IPS-18a (cell line): ENCODE measurements around the gene EXOC4.
"Not testable (repeated sequence)": the region's sequence is repeated elsewhere in the genome, so short reads cannot be mapped to it uniquely, and the experiment has no call there.

Source experiments
- H3K27ac ChIP-seq: one replicate; pipeline ENCODE4 v1.5.1; 2013; ENCODE audit warnings: low read length
- H3K27me3 ChIP-seq: one replicate; pipeline ENCODE4 v1.6.1; 2013; ENCODE audit warnings: mild to moderate bottlenecking, low read length; ENCODE audit not compliant: control insufficient read depth, insufficient read depth
- H3K36me3 ChIP-seq: one replicate; pipeline ENCODE4 v1.6.1; 2013; ENCODE audit warnings: low read depth, low read length; ENCODE audit not compliant: control insufficient read depth
- H3K4me1 ChIP-seq: one replicate; pipeline ENCODE4 v1.6.1; 2013; ENCODE audit warnings: low read depth, low read length; ENCODE audit not compliant: control insufficient read depth
- H3K4me3 ChIP-seq: one replicate; pipeline ENCODE4 v1.5.1; 2013; ENCODE audit warnings: low read length
- H3K9ac ChIP-seq: one replicate; pipeline ENCODE4 v1.6.1; 2013; ENCODE audit warnings: mild to moderate bottlenecking, low read length, moderate library complexity
- H3K9me3 ChIP-seq: one replicate; pipeline ENCODE4 v1.6.1; 2013; ENCODE audit warnings: low read depth, low read length; ENCODE audit not compliant: control insufficient read depth

EXOC4 gene

DNA sequence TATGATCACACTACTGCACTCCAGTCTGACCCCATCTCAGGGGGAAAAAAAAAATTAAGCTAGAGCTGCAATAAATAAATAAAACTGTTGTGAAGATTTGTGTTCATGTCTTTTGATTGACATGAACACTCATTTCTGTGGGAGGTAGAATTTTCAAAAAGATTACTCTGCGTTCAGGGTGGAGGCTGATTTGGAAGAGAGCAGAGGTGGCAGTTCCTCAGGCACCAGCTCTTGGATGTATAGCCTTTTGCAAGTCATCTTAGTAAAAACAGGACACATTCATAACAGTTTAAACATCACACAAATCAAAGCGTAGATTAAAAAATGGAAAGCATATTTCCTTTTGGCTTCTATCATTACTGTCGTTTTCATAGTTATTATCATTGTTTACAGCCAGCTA lies 630.7 kb downstream of the EXOC4 start:
- Histone ChIP-seq H3K4me3 (no peak overlapping the region), H3K9ac (no peak overlapping the region), H3K27me3 (no peaks in the 10 kb centered on the region), H3K4me1 (peaks cover 2% of the 10 kb centered on the region), H3K9me3 (no peaks in the 10 kb centered on the region), H3K27ac (no peak overlapping the region), H3K36me3 (no peaks in the 10 kb centered on the region)

DNA sequence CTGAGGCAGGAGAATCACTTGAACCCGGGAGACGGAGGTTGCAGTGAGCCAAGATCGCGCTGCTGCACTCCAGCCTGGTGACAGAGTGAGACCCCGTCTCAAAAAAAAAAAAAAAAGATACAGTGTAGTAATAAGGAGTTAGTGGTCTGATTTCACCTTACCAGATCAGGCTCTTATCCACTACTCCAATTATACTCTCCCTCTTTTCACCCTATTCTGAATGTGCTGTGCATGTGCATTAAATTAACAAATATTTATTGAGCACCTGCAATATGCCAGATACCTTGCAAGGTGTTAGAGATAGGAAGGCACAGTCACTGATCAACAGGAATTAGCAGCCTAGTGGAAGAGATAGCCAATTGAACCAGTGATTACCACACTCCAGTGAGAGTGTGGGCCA lies 632.3 kb downstream of the EXOC4 start:
- Histone ChIP-seq H3K9me3 (no peaks in the 10 kb centered on the region), H3K27ac (no peak overlapping the region), H3K9ac (no peak overlapping the region), H3K4me1 (no peaks in the 10 kb centered on the region), H3K27me3 (no peaks in the 10 kb centered on the region), H3K4me3 (no peak overlapping the region), H3K36me3 (no peaks in the 10 kb centered on the region)

GRCh38 chr7:133886086-133886485 lies 633.2 kb downstream of the EXOC4 start:
- no peak overlapping the region for H3K9ac ChIP-seq
- no peak overlapping the region for H3K4me3 ChIP-seq
- H3K9me3 ChIP-seq: no peaks in the 10 kb centered on the region
- no peaks in the 10 kb centered on the region for H3K4me1 ChIP-seq
- H3K27me3 ChIP-seq: no peaks in the 10 kb centered on the region
- no peaks in the 10 kb centered on the region for H3K36me3 ChIP-seq
- H3K27ac ChIP-seq: no peak overlapping the region

- H3K36me3 ChIP-seq: no peaks in the 10 kb centered on the region
- H3K9me3 ChIP-seq: no peaks in the 10 kb centered on the region
- H3K9ac ChIP-seq: no peak overlapping the region
- H3K4me3 ChIP-seq: no peak overlapping the region
- H3K4me1 ChIP-seq: no peaks in the 10 kb centered on the region
- H3K27ac ChIP-seq: no peak overlapping the region
- no peaks in the 10 kb centered on the region for H3K27me3 ChIP-seq
These were observed 633.9 kb downstream of the EXOC4 start for GRCh38 chr7:133886797-133887196.

- no peaks in the 10 kb centered on the region for H3K36me3 ChIP-seq
- H3K27ac ChIP-seq: no peak overlapping the region
- H3K9ac ChIP-seq: no peak overlapping the region
- H3K4me1 ChIP-seq: no peaks in the 10 kb centered on the region
- H3K27me3 ChIP-seq: no peaks in the 10 kb centered on the region
- H3K4me3 ChIP-seq: no peak overlapping the region
- H3K9me3 ChIP-seq: no peaks in the 10 kb centered on the region
These were observed 634.6 kb downstream of the EXOC4 start for GRCh38 chr7:133887459-133887858.

- no peak overlapping the region for H3K4me3 ChIP-seq
- no peak overlapping the region for H3K9ac ChIP-seq
- no peaks in the 10 kb centered on the region for H3K4me1 ChIP-seq
- H3K27ac ChIP-seq: no peak overlapping the region
- H3K27me3 ChIP-seq: no peaks in the 10 kb centered on the region
- H3K9me3 ChIP-seq: no peaks in the 10 kb centered on the region
- no peaks in the 10 kb centered on the region for H3K36me3 ChIP-seq
These were observed 635.4 kb downstream of the EXOC4 start for GRCh38 chr7:133888061-133888930.

GRCh38 chr7:133904776-133905175 lies 651.9 kb downstream of the EXOC4 start:
- H3K36me3 ChIP-seq: no peaks in the 10 kb centered on the region
- H3K4me3 ChIP-seq: no peak overlapping the region

GRCh38 chr7:133906553-133906952 lies 653.7 kb downstream of the EXOC4 start:
- not testable (repeated sequence) for H3K27ac ChIP-seq, H3K27me3 ChIP-seq, H3K4me1 ChIP-seq, H3K4me3 ChIP-seq, H3K9me3 ChIP-seq, H3K36me3 ChIP-seq, H3K9ac ChIP-seq

More at GRCh38 chr7:133904776-133905175, 651.9 kb downstream of the EXOC4 start:
- Histone ChIP-seq H3K9ac (no peak overlapping the region), H3K27ac (no peak overlapping the region), H3K27me3 (no peaks in the 10 kb centered on the region), H3K9me3 (no peaks in the 10 kb centered on the region), H3K4me1 (peaks cover 8% of the 10 kb centered on the region)

GRCh38 chr7:133910761-133911160 lies 657.9 kb downstream of the EXOC4 start:
- Histone ChIP-seq H3K4me1 (peaks cover 3% of the 10 kb centered on the region), H3K9ac (no peak overlapping the region), H3K27me3 (no peaks in the 10 kb centered on the region), H3K9me3 (no peaks in the 10 kb centered on the region), H3K27ac (no peak overlapping the region), H3K36me3 (no peaks in the 10 kb centered on the region), H3K4me3 (no peak overlapping the region)

DNA sequence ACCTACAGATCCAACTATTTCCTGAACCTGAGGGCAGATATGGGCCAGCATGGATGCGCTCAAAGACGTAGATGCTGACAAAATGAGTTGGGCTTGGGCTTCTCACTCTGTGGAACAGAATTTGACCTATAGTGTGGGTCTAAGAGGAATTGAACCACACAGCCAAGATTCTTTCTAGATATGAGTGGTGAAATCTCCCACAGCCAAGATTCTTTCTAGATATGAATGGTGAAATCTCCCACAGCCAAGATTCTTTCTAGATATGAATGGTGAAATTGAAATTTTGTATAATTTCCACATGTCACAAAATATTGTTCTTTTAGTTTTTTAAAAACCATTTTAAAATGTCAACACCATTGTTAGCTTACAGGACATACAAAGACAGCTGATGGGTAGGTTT lies 658.8 kb downstream of the EXOC4 start:
- H3K27me3 ChIP-seq: no peaks in the 10 kb centered on the region
- no peak overlapping the region for H3K9ac ChIP-seq
- peaks cover 3% of the 10 kb centered on the region for H3K4me1 ChIP-seq
- H3K9me3 ChIP-seq: no peaks in the 10 kb centered on the region
- H3K27ac ChIP-seq: no peak overlapping the region
- H3K36me3 ChIP-seq: no peaks in the 10 kb centered on the region
- no peak overlapping the region for H3K4me3 ChIP-seq

- peaks cover 3% of the 10 kb centered on the region for H3K4me1 ChIP-seq
- no peak overlapping the region for H3K4me3 ChIP-seq
- H3K27ac ChIP-seq: no peak overlapping the region
- H3K27me3 ChIP-seq: no peaks in the 10 kb centered on the region
- no peaks in the 10 kb centered on the region for H3K9me3 ChIP-seq
- no peak overlapping the region for H3K9ac ChIP-seq
- H3K36me3 ChIP-seq: no peaks in the 10 kb centered on the region
These were observed 660.2 kb downstream of the EXOC4 start for GRCh38 chr7:133912916-133913697.
